Uterus (tissue), 4 donors: ENCODE measurements around the gene PCNX3. TPM values are rescaled to one million over a fixed set of nuclear protein-coding genes. Genes with fewer than 3 reads are reported as not detected.

ENCODE experiments used
- DNase-seq, 2 donors: peaks; one replicate each; pipeline ENCODE4 v3.0.0-alpha.2; 2019 to 2020
- H3K27ac ChIP-seq, 2 donors: fragments of 200-600 bp; sonication (generic); 1 replicate in 1 of 2; 2 replicates in 1 of 2; pipeline ENCODE4 v1.5.1; 2016 to 2018
- H3K27me3 ChIP-seq, 2 donors: fragments of 200-600 bp; sonication (generic); one replicate each; pipeline ENCODE4 v1.5.1; 2018 to 2019; ENCODE audit warnings: control low read depth in 1 of 2
- H3K36me3 ChIP-seq, 2 donors: fragments of 200-600 bp; sonication (generic); one replicate each; pipeline ENCODE4 v1.5.1; 2019; ENCODE audit warnings: control low read depth in 1 of 2
- H3K4me1 ChIP-seq, 2 donors: fragments of 200-600 bp; sonication (generic); one replicate each; pipeline ENCODE4 v1.5.1; 2018 to 2019; ENCODE audit warnings: control low read depth in 1 of 2
- H3K4me3 ChIP-seq, 2 donors: fragments of 200-600 bp; sonication (generic); 1 replicate in 1 of 2; 2 replicates in 1 of 2; pipeline ENCODE4 v1.5.1; 2018 to 2019; ENCODE audit warnings: mild to moderate bottlenecking in 1 of 2
- H3K9me3 ChIP-seq, 2 donors: fragments of 200-600 bp; sonication (generic); one replicate each; pipeline ENCODE4 v1.5.1; 2019; ENCODE audit warnings: control low read depth in 1 of 2
- POLR2A ChIP-seq, 2 donors: fragments of 450-650 bp; IDR thresholded peaks; one replicate each; pipeline ENCODE4 v1.6.1; 2016; ENCODE audit warnings: antibody characterized with exemption in 2 of 2, mild to moderate bottlenecking in 1 of 2, moderate library complexity in 1 of 2
- intact Hi-C: fragments of 100-400 bp; cut with DNase I; formaldehyde crosslinking; loops from one replicate; pipeline ENCODE4 v1.15.1; 2023; ENCODE audit warnings: low total_unique reads
- total RNA-seq, 4 donors: library from RNA; depleted of rRNA in 3 of 4; stranded (reverse); fragments of >200 nt in 3 of 4; gene quantifications; one replicate each; pipeline versions ENCODE4 v1.1.0 to v1.2.4, GENCODE V29; 2014 to 2023
- TF ChIP-seq, protein P1 (sequence below), 4 experiments: fragments of 200-600 bp in 2 of 4; fragments of 450-650 bp in 2 of 4; sonication (generic) in 2 of 4; IDR thresholded peaks; one replicate each; pipeline ENCODE4 v1.5.1; 2016 to 2019; ENCODE audit warnings: antibody characterized with exemption in 4 of 4, mild to moderate bottlenecking in 2 of 4, moderate library complexity in 1 of 4
- donor health status: DM: yes; HTN: yes; CAD: no.

The PCNX3 gene
- total RNA-seq, 4 donors from 2014 or later, result 6.8 to 47.4 (median 24.6) TPM

DNA sequence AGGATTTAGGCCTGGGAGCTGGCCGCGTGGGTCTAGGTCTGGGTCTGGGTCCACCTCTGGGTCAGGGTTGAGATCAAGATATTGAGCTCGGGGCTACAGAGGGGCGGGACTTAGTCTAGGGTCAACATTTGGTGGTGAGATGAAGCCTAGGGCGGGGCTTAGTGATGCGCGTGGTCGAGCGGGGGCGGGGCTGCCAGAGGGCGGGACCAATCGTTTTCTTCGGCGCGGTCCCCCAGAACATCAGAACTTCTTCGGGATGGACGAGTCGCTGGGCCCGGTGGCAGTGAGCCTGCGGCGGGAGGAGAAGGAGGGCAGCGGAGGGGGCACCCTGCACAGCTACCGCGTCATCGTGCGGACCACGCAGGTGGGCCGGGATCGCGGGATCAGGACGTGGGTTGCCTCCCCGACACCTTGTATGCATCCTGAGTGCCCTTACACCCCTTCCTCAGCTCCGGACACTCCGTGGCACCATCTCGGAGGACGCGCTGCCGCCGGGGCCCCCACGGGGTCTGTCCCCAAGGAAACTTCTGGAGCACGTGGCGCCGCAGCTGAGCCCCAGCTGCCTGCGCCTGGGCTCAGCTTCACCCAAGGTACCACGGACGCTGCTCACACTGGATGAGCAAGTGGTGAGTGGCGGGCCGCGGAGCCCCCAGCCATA, 26.6 kb downstream of the PCNX3 start:
- intact Hi-C loops, result no loop called here
- Histone ChIP-seq H3K27me3 (no peaks in the 10 kb centered on the region), H3K4me1 (peaks cover 0 to 17% of the 10 kb centered on the region in 2 donors), H3K4me3 (no peak overlapping the region), H3K9me3 (no peaks in the 10 kb centered on the region), H3K36me3 (no peaks in the 10 kb centered on the region), H3K27ac (no peak overlapping the region)
- TF ChIP-seq, protein P1, sequence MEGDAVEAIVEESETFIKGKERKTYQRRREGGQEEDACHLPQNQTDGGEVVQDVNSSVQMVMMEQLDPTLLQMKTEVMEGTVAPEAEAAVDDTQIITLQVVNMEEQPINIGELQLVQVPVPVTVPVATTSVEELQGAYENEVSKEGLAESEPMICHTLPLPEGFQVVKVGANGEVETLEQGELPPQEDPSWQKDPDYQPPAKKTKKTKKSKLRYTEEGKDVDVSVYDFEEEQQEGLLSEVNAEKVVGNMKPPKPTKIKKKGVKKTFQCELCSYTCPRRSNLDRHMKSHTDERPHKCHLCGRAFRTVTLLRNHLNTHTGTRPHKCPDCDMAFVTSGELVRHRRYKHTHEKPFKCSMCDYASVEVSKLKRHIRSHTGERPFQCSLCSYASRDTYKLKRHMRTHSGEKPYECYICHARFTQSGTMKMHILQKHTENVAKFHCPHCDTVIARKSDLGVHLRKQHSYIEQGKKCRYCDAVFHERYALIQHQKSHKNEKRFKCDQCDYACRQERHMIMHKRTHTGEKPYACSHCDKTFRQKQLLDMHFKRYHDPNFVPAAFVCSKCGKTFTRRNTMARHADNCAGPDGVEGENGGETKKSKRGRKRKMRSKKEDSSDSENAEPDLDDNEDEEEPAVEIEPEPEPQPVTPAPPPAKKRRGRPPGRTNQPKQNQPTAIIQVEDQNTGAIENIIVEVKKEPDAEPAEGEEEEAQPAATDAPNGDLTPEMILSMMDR (IDR thresholded peaks at IDR 0.05), result no peak
- TF ChIP-seq POLR2A (IDR thresholded peaks at IDR 0.05), result no peak
- DNase-seq, result no peak

DNA sequence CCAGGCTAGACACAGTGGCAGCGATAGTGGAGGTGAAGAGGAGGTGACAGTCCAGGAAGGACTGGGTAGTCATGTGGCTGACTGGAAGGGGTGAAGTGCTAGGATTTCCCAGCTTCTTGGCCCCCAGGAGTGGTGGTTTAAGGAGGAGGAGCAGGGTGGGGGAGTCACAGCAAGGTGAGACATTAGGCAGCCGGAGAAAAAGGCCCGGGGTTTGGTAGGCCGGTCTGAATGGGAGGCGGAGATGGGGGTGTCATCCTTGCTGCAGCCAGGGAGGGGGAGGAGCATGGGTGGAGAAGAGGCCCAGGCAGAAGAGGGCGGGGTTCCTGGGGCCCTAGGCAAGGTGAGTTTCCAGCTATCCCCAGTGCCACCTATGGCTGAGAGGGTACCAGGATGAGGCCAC, 28.4 kb downstream of the PCNX3 start:
- peaks cover 0 to 8% of the 10 kb centered on the region in 2 donors for H3K4me1 ChIP-seq
- H3K4me3 ChIP-seq, result no peak overlapping the region
- H3K36me3 ChIP-seq, result no peaks in the 10 kb centered on the region
- no peaks in the 10 kb centered on the region for H3K27me3 ChIP-seq
- intact Hi-C loops, result no loop called here
- no peak overlapping the region for H3K27ac ChIP-seq
- DNase-seq, result no peak
- no peaks in the 10 kb centered on the region for H3K9me3 ChIP-seq
- TF ChIP-seq, protein P1 (IDR thresholded peaks at IDR 0.05), result no peak
- TF ChIP-seq POLR2A (IDR thresholded peaks at IDR 0.05), result no peak

DNA sequence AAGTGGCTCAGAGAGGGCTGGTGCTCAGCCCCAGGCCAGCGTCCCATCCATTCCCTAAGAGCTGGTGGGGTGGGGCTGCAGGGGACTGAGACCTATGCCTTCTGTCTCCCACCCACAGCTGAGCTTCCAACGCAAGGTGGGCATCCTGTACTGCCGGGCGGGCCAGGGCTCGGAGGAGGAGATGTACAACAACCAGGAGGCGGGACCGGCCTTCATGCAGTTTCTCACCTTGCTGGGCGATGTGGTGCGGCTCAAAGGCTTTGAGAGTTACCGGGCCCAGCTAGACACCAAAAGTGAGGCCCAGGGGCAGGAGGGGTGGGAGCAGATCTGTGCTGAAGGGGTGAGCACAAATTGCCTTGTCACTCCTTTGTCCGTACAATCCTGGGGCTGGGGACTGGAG, 29.3 kb downstream of the PCNX3 start:
- no peaks in the 10 kb centered on the region for H3K9me3 ChIP-seq
- H3K27ac ChIP-seq, result no peak overlapping the region
- peaks cover 0 to 4% of the 10 kb centered on the region in 2 donors for H3K4me1 ChIP-seq
- no peak for DNase-seq
- no peaks in the 10 kb centered on the region for H3K36me3 ChIP-seq
- H3K4me3 ChIP-seq, result no peak overlapping the region
- TF ChIP-seq, protein P1 (IDR thresholded peaks at IDR 0.05), result no peak
- TF ChIP-seq POLR2A (IDR thresholded peaks at IDR 0.05), result no peak
- intact Hi-C loops, result no loop called here
- H3K27me3 ChIP-seq, result no peaks in the 10 kb centered on the region

DNA sequence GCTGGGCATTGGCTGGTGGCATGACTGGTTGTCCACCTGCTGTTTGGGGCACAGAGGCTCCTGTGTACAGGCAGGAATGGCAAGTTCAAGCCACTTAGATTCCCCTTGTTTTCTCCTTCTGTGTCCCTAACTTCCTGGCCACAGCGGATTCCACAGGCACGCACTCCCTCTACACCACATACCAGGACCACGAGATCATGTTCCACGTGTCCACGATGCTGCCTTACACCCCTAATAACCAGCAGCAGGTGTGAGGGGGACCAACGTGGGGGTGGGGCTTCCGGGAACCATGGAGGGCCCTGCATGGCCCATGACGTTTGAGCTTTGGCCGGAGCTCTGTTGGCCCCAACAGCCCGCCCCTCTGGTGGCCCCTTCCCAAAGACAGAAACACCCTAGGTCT, 30.1 kb downstream of the PCNX3 start:
- TF ChIP-seq, protein P1 (IDR thresholded peaks at IDR 0.05), result no peak
- TF ChIP-seq POLR2A (IDR thresholded peaks at IDR 0.05), result no peak
- Histone ChIP-seq H3K4me1 (peaks cover 0 to 4% of the 10 kb centered on the region in 2 donors), H3K9me3 (no peaks in the 10 kb centered on the region), H3K36me3 (no peaks in the 10 kb centered on the region), H3K4me3 (no peak overlapping the region), H3K27me3 (no peaks in the 10 kb centered on the region), H3K27ac (no peak overlapping the region)
- DNase-seq, result no peak
- intact Hi-C loops, result no loop called here

DNA sequence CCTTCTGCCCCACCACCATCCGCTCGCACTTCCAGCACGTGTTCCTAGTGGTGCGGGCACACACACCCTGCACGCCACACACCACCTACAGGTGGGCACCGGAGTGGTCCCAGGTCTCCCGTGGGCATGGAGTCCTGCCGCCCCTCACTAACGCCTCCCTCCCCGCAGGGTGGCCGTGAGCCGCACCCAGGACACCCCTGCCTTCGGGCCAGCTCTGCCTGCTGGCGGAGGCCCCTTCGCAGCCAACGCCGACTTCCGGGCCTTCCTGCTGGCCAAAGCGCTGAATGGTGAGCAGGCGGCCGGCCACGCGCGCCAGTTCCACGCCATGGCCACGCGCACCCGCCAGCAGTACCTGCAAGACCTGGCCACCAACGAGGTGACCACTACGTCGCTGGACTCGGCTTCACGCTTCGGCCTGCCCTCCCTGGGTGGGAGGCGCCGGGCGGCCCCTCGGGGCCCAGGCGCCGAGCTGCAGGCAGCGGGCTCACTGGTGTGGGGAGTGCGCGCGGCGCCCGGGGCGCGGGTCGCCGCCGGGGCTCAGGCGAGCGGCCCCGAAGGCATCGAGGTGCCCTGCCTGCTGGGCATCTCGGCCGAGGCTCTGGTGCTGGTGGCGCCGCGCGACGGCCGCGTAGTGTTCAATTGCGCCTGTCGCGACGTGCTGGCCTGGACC, 30.8 kb downstream of the PCNX3 start:
- Histone ChIP-seq H3K27ac (no peak overlapping the region), H3K36me3 (no peaks in the 10 kb centered on the region), H3K27me3 (no peaks in the 10 kb centered on the region), H3K9me3 (no peaks in the 10 kb centered on the region), H3K4me3 (no peak overlapping the region), H3K4me1 (peaks cover 0 to 4% of the 10 kb centered on the region in 2 donors)
- intact Hi-C loops, result no loop called here
- no peak for DNase-seq
- TF ChIP-seq POLR2A (IDR thresholded peaks at IDR 0.05), result no peak
- TF ChIP-seq, protein P1 (IDR thresholded peaks at IDR 0.05), result no peak
